Measurements from ENCODE around the gene RBM20. TPM values are rescaled to one million over a fixed set of nuclear protein-coding genes. Genes with fewer than 3 reads are reported as not detected.

RBM20 gene
- total RNA-seq, 4 donors from 2014 or later, result 1.6 to 18.6 (median 3.2) TPM

DNA sequence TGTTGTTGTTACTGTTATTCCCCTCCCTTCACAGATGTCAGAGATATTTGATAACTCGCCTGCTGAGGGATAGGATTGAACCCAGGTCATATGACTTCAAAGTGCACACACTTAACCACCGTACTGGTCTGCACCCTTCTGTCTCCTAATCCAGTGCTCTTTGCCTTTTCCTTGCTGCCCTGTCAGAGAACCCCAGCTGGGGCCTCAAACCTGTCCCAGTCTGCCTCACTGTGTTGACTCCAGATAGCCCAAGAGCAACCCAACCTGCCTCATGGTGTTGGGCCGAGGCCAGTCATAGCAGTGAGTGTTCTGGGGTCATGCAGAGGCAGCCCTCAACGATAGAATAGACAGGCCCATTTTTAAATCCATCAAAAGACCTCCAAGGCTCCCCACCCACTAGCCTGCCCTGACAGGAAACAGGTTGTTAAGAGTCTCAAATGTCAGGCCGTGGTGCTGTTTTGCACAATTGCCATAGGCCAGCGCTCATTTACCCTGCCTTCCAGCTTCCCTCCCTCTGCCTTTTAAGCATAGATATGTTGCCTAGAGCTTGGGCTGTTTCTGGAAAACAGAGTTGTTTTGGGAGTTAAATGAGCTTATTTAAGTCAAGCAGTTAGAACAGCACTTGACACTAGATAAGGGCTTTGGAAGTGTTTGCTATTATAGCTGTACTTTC is 190.6 kb downstream of the RBM20 start:
- no peaks in the 10 kb centered on the region for H3K27me3 ChIP-seq
- H3K9me3 ChIP-seq, result no peaks in the 10 kb centered on the region
- no peak overlapping the region for H3K4me3 ChIP-seq
- no peak for DNase-seq (ENCODE audit: low spot score in 2 of 2)
- H3K36me3 ChIP-seq, result no peaks in the 10 kb centered on the region
- peaks cover 49% of the 10 kb centered on the region for H3K4me1 ChIP-seq
- TF ChIP-seq POLR2AphosphoS5 (IDR thresholded peaks at IDR 0.05), result no peak
- TF ChIP-seq EP300 (IDR thresholded peaks at IDR 0.05), result no peak
- no peak for TF ChIP-seq POLR2A (IDR thresholded peaks at IDR 0.05)
- no peak for TF ChIP-seq CTCF (IDR thresholded peaks at IDR 0.05)
- peak overlapping the region; percentile 69 for H3K27ac ChIP-seq
- WGBS, result 42% methylated on average over 6 of the region's 6 CpGs

DNA sequence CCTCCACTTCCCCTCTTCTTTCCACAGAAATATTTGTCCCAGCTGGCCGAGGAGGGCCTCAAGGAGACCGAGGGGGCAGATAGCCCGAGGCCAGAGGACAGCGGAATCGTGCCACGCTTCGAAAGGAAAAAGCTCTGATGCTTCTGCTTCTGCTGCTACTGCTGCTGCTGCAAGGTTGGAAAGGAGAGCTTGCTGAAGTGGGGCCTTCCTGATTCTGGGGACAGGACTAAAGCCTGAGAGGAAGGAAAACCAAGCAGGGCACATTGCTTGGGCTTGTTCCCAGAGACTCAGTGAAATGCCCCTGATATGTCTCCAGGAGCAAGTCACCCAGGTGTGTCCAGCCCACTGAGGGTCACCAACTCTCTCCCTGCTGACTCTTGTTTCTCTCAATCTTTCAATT is 191.7 kb downstream of the RBM20 start:
- TF ChIP-seq CTCF (IDR thresholded peaks at IDR 0.05) (no peak), POLR2AphosphoS5 (IDR thresholded peaks at IDR 0.05) (no peak), POLR2A (IDR thresholded peaks at IDR 0.05) (no peak), EP300 (IDR thresholded peaks at IDR 0.05) (no peak)
- Histone ChIP-seq H3K4me3 (no peak overlapping the region), H3K27ac (peak overlapping the region; percentile 69), H3K9me3 (no peaks in the 10 kb centered on the region), H3K27me3 (no peaks in the 10 kb centered on the region), H3K4me1 (peaks cover 59% of the 10 kb centered on the region), H3K36me3 (no peaks in the 10 kb centered on the region)
- DNase-seq (ENCODE audit: low spot score in 2 of 2), result no peak
- 66% methylated on average over 7 of the region's 7 CpGs for WGBS

DNA sequence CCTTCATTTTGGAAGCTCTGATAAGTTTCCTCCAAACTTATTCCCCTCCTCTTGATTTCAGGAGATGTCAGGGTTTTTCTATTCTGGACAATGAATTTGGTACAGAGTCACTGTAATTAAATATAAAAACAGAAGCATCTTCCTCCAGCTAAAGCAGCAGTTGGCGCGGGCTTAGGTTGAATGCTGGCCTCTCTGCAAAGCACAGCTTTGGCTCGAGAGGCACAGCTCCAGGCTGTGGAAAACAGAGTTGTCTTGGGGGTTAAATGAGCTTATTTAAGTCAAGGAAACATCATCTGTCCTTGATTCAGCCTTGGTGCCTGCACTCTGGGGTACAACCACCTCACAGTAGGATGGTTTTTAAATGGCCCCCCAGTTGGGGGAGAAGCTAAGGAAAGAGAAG is 192.6 kb downstream of the RBM20 start:
- H3K27me3 ChIP-seq, result no peaks in the 10 kb centered on the region
- no peaks in the 10 kb centered on the region for H3K9me3 ChIP-seq
- H3K36me3 ChIP-seq, result no peaks in the 10 kb centered on the region
- H3K4me1 ChIP-seq, result peaks cover 64% of the 10 kb centered on the region
- H3K4me3 ChIP-seq, result no peak overlapping the region
- 69% methylated on average over 3 of the region's 3 CpGs for WGBS
- DNase-seq (ENCODE audit: low spot score in 2 of 2), result no peak
- TF ChIP-seq POLR2AphosphoS5 (IDR thresholded peaks at IDR 0.05) (no peak), POLR2A (IDR thresholded peaks at IDR 0.05) (no peak), CTCF (IDR thresholded peaks at IDR 0.05) (no peak), EP300 (IDR thresholded peaks at IDR 0.05) (no peak)
- H3K27ac ChIP-seq, result peak overlapping the region; percentile 46

GRCh38 chr10:110837418-110838171 is 193.5 kb downstream of the RBM20 start:
- no peaks in the 10 kb centered on the region for H3K36me3 ChIP-seq
- no peak for TF ChIP-seq POLR2A (IDR thresholded peaks at IDR 0.05)
- TF ChIP-seq EP300 (IDR thresholded peaks at IDR 0.05), result peak; percentile 6
- TF ChIP-seq CTCF (IDR thresholded peaks at IDR 0.05), result no peak
- no peak for TF ChIP-seq POLR2AphosphoS5 (IDR thresholded peaks at IDR 0.05)
- H3K9me3 ChIP-seq, result no peaks in the 10 kb centered on the region
- peaks cover 69% of the 10 kb centered on the region for H3K4me1 ChIP-seq
- no peak overlapping the region for H3K4me3 ChIP-seq
- peak overlapping the region; percentile 46 for H3K27ac ChIP-seq
- no peak for DNase-seq (ENCODE audit: low spot score in 2 of 2)
- WGBS, result 73% methylated on average over 2 of the region's 2 CpGs
- H3K27me3 ChIP-seq, result no peaks in the 10 kb centered on the region

- peak overlapping the region; percentile 76 for H3K27ac ChIP-seq
- H3K4me1 ChIP-seq, result peaks cover 78% of the 10 kb centered on the region
- WGBS, result 54% methylated on average over 5 of the region's 5 CpGs
Measured at GRCh38 chr10:110840225-110840922, 196.2 kb downstream of the RBM20 start.

More at GRCh38 chr10:110840225-110840922, 196.2 kb downstream of the RBM20 start:
- no peak overlapping the region for H3K4me3 ChIP-seq
- H3K36me3 ChIP-seq, result no peaks in the 10 kb centered on the region
- no peak for TF ChIP-seq POLR2AphosphoS5 (IDR thresholded peaks at IDR 0.05)
- TF ChIP-seq EP300 (IDR thresholded peaks at IDR 0.05), result no peak
- no peak for TF ChIP-seq CTCF (IDR thresholded peaks at IDR 0.05)
- no peak for TF ChIP-seq POLR2A (IDR thresholded peaks at IDR 0.05)
- no peaks in the 10 kb centered on the region for H3K9me3 ChIP-seq
- no peak for DNase-seq (ENCODE audit: low spot score in 2 of 2)
- no peaks in the 10 kb centered on the region for H3K27me3 ChIP-seq

Data from suprapubic skin (tissue), 4 donors.